Measurements from ENCODE around the gene KRT77.
"Not testable (repeated sequence)": the region's sequence is repeated elsewhere in the genome, so short reads cannot be mapped to it uniquely, and the experiment has no call there.

KRT77 gene

GRCh38 chr12:52703424-52703823 lies at the start of gene KRT77:
TSS of gene KRT77 (minus strand) at chr12:52703524. CDS start at chr12:52703434, 90 bp downstream.
- intact Hi-C loops (cut with DNase I), result no loop called here
- no peak for DNase-seq

GRCh38 chr12:52752516-52752915 lies 49.2 kb upstream of the KRT77 start:
- intact Hi-C loops (cut with DNase I), result no loop called here
- DNase-seq, result no peak

- intact Hi-C loops (cut with DNase I), result no loop called here
- DNase-seq, result no peak
These were observed 48.5 kb upstream of the KRT77 start for GRCh38 chr12:52751795-52752194.

GRCh38 chr12:52750532-52750931 lies 47.2 kb upstream of the KRT77 start:
- intact Hi-C loops (cut with DNase I); DNase-seq: not testable (repeated sequence)

GRCh38 chr12:52749827-52750226 lies 46.5 kb upstream of the KRT77 start:
- intact Hi-C loops (cut with DNase I), result no loop called here
- DNase-seq, result peak in 1 of 42 donors; percentile 4

- DNase-seq, result no peak
- intact Hi-C loops (cut with DNase I), result no loop called here
These were observed 45.3 kb upstream of the KRT77 start for GRCh38 chr12:52748578-52748977.

- intact Hi-C loops (cut with DNase I), result no loop called here
These were observed 42.2 kb upstream of the KRT77 start for GRCh38 chr12:52745554-52745953.

GRCh38 chr12:52744493-52745156 lies 41.3 kb upstream of the KRT77 start:
- intact Hi-C loops (cut with DNase I), result no loop called here
- no peak for DNase-seq

More at GRCh38 chr12:52745554-52745953, 42.2 kb upstream of the KRT77 start:
- no peak for DNase-seq

- DNase-seq, result no peak
- intact Hi-C loops (cut with DNase I), result no loop called here
These were observed 39.6 kb upstream of the KRT77 start for GRCh38 chr12:52742822-52743457.

- intact Hi-C loops (cut with DNase I), result no loop called here
- DNase-seq, result no peak
These were observed 38.9 kb upstream of the KRT77 start for GRCh38 chr12:52742196-52742580.

GRCh38 chr12:52741375-52742195 lies 38.3 kb upstream of the KRT77 start:
- peak in 16 of 42 donors; percentile 5 to 61 (median 19) for DNase-seq
- intact Hi-C loops (cut with DNase I), result no loop called here

GRCh38 chr12:52740584-52740983 lies 37.3 kb upstream of the KRT77 start:
- DNase-seq, result no peak
- intact Hi-C loops (cut with DNase I), result no loop called here

GRCh38 chr12:52739963-52740362 lies 36.6 kb upstream of the KRT77 start:
- intact Hi-C loops (cut with DNase I), result no loop called here
- no peak for DNase-seq

- no peak for DNase-seq
- intact Hi-C loops (cut with DNase I), result no loop called here
These were observed 32.7 kb upstream of the KRT77 start for GRCh38 chr12:52735816-52736632.

GRCh38 chr12:52735106-52735505 lies 31.8 kb upstream of the KRT77 start:
- DNase-seq, result no peak
- intact Hi-C loops (cut with DNase I), result no loop called here

GRCh38 chr12:52730793-52731192 lies 27.5 kb upstream of the KRT77 start:
- intact Hi-C loops (cut with DNase I), result no loop called here
- no peak for DNase-seq

- no peak for DNase-seq
- intact Hi-C loops (cut with DNase I), result no loop called here
These were observed 27.1 kb upstream of the KRT77 start for GRCh38 chr12:52730383-52730782.

- intact Hi-C loops (cut with DNase I), result no loop called here
These were observed 25.8 kb upstream of the KRT77 start for GRCh38 chr12:52729147-52729546.

GRCh38 chr12:52728374-52728773 lies 25.1 kb upstream of the KRT77 start:
- DNase-seq, result no peak
- intact Hi-C loops (cut with DNase I), result no loop called here

More at GRCh38 chr12:52729147-52729546, 25.8 kb upstream of the KRT77 start:
- DNase-seq, result no peak

Data from head of caudate nucleus (tissue), 42 donors.